ENCODE results near the gene ULK2.
"Not testable (repeated sequence)": the region's sequence is repeated elsewhere in the genome, so short reads cannot be mapped to it uniquely, and the experiment has no call there.

The ULK2 gene

DNA sequence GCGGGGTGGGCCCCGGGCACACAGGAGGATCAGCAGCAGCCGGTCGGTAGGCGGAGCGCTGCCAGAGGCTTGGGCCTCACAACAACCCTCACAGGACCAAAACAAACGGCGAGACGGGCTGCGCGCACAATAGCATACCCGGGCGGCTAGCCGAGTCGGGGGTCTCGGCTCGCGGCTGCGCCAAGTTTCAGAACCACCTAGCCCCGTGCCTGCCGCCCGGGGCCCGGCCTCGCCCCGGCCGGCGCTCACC, 732 bp downstream of the ULK2 start:
- no peak for DNase-seq (ENCODE audit: low spot score)
- FAIRE-seq = no peak

GRCh38 chr17:19865021-19865420, 2.7 kb downstream of the ULK2 start:
- FAIRE-seq = no peak
- no peak for DNase-seq (ENCODE audit: low spot score)

GRCh38 chr17:19860647-19861177, 7.0 kb downstream of the ULK2 start:
- not testable (repeated sequence) for DNase-seq (ENCODE audit: low spot score); FAIRE-seq

- FAIRE-seq = no peak
- no peak for DNase-seq (ENCODE audit: low spot score)
Measured at GRCh38 chr17:19857640-19858039, 10.1 kb downstream of the ULK2 start.

DNA sequence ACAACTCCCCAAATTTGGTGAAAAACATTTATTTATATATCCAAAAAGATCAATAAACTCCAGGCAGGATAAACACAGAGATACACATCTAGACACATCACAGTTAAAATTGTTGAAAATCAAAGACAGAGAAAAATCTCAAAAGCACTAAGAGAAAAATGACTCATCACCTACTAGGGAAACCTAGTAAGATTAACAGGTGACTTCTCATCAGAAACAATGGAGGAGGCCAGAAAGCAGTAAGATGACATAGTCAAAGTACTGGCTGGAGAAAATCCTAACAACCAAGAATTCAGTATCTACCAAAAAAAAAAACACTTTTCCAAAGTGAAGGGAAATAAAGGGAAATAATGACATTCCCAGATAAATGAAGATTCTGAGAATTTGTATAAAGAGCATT, 33.8 kb downstream of the ULK2 start:
- FAIRE-seq = no peak
- no peak for DNase-seq (ENCODE audit: low spot score)

GRCh38 chr17:19830061-19830460, 37.7 kb downstream of the ULK2 start:
- no peak for FAIRE-seq
- no peak for DNase-seq (ENCODE audit: low spot score)

- no peak for FAIRE-seq
- DNase-seq (ENCODE audit: low spot score) = no peak
Measured at GRCh38 chr17:19812407-19812806, 55.3 kb downstream of the ULK2 start.

DNA sequence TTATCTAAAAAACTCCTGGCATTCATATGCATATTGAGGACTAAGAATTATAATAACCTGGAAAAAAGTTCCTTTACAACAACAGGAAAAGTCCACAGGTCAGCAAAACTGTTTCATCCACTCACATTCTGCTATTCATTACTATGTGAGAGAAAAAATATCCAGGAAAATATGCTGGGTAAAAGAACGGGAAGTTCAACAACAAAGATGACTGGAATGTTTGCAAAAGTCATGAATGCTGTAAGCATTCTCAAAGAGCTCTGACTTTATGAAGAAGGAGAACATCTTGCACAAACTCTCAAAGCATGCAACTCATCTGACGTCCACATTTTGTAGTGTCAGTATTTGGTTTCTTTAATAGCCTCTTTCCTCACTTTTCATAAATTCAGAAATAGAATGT, 62.7 kb downstream of the ULK2 start:
- no peak for FAIRE-seq
- no peak for DNase-seq (ENCODE audit: low spot score)

- FAIRE-seq (no peak), DNase-seq (ENCODE audit: low spot score) (no peak)
Measured at GRCh38 chr17:19800571-19800970, 67.2 kb downstream of the ULK2 start.

DNA sequence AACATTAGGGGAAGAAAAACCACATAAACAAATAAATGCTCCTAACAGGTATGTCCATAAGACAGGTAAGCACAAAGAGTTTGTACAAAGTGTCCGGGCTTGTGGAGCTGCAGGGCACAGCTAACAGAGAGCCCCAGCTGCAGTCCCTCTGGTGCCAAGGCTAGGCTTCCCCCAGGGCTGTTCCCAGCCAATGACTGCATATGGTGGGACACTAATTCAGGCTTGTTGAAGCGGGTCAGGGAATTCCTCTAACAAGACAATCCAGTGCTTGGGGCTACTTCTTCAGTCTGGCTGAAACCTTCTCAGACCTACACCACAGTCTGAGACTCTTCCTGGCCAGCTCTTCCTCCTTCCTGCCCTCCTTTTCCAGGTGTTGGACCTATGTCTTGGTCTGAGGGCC, 67.9 kb downstream of the ULK2 start:
- DNase-seq (ENCODE audit: low spot score) (no peak), FAIRE-seq (no peak)

DNA sequence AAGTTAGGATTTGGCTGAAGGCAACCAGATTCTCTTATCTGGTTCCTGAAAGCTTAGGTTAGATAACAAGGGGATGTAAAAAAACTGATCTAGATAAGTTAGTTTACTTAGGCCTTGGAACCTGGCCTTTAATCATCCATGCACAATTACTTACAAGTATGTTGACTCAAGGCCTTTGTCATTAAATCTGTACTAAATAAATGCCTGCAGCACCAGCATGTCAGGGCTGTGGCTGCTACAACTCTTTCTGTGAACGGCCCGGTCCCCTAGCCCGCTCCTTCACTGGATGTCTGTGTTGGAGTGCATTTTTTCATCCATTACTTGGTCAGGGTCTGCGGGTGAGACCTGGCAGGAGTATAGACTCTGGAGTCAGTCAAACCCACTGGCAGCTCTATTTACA, 71.3 kb downstream of the ULK2 start:
- DNase-seq (ENCODE audit: low spot score) (no peak), FAIRE-seq (no peak)

GRCh38 chr17:19791918-19792550, 75.7 kb downstream of the ULK2 start:
- FAIRE-seq (no peak), DNase-seq (ENCODE audit: low spot score) (no peak)

GRCh38 chr17:19787733-19788357, 79.9 kb downstream of the ULK2 start:
- DNase-seq (ENCODE audit: low spot score) (no peak), FAIRE-seq (no peak)

DNA sequence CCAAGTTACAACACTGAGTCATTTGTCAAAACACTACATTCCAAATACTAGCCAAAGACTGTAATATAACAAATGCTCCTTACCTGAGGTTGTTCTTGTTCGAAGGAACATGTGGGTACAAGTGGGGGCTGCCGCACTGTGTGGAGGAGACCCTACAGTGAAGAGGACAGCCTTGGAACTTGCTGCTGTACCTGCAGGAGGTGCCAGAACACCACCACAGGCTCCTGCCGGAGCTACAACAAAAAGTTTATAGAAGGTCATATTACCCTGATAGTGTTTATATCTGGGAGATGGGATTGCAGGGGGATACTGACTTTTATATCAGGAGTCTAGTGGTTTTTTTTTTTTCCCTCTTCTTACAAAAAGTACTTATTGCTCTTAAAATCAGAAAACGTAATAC, 81.9 kb downstream of the ULK2 start:
- FAIRE-seq = no peak

GRCh38 chr17:19781488-19782458, 86.0 kb downstream of the ULK2 start:
- no peak for DNase-seq (ENCODE audit: low spot score)
- FAIRE-seq = no peak

More for the DNA sequence above, 81.9 kb downstream of the ULK2 start:
- DNase-seq (ENCODE audit: low spot score) = no peak

DNA sequence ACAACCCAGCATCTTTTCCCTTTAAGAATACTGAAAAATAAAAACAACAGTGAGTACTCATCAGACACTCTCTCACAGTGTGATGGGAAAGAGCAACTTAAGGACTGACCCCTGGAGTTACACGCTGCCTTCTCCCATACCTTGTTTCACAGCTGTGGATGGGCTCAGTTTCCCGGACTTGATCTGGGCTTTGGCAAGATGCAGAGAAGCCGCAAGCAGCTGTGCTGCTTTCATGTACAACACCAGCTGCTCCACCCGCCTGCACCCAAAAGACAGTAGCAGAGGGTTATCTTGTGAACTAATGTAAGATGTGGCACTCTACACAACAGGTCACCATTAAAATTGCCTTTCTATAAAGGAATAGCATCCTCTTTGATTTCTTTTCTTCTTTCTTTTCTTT, 86.9 kb downstream of the ULK2 start:
- DNase-seq (ENCODE audit: low spot score) = no peak
- no peak for FAIRE-seq

GRCh38 chr17:19773534-19773933, 94.2 kb downstream of the ULK2 start:
- FAIRE-seq (no peak), DNase-seq (ENCODE audit: low spot score) (no peak)

GRCh38 chr17:19771971-19772630, 95.6 kb downstream of the ULK2 start:
- FAIRE-seq = no peak
- no peak for DNase-seq (ENCODE audit: low spot score)

GRCh38 chr17:19770985-19771735, 96.6 kb downstream of the ULK2 start:
- DNase-seq (ENCODE audit: low spot score) (no peak), FAIRE-seq (no peak)

DNA sequence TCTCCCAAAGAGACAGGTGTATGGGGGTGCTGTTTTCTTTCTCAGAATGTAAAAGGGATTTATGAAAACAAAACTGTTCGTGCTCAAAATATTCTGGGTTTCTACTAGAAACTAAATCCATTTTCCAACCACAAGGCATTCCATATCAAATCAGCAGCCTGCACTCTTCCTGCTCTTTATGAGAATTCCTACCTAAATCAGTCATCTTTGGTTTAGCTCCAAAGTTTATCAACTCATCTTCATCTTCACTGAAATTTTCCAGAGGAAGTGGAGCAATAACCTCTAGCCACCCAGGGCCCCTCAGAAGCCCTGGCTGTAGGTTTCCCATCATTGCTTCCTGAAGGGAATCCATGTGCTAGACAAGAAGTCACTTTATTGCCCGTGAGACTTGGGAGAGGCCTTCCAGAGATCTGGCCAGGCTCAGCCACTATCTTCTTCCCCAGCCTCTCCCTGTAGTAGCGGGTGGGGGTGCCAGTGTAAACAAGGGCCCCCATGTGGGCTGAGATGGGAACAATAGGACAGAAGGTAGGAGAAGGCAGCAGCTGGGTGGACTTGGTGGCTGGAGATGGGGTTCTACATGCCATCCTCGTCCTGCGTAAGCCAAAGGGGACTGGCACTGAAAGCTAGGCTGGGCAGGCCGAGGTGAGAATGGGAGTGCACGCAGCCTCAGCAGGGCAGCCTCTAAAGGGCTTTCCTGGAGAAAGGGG, 97.6 kb downstream of the ULK2 start:
- FAIRE-seq (no peak), DNase-seq (ENCODE audit: low spot score) (no peak)

Measured in RCC 7860 (cell line).